Activated CD4-positive, CD25-positive, alpha-beta regulatory T cell treated with anti-CD3 and anti-CD28 coated beads, Interleukin-2, amount 50 U/mL, for 16 hours (primary cell): ENCODE results near the gene MMP12.

Source experiments
- DNase-seq: peaks from one replicate; pipeline ENCODE4 v3.0.0-alpha.2; 2020; ENCODE audit warnings: low read depth, low spot score

The MMP12 gene

DNA sequence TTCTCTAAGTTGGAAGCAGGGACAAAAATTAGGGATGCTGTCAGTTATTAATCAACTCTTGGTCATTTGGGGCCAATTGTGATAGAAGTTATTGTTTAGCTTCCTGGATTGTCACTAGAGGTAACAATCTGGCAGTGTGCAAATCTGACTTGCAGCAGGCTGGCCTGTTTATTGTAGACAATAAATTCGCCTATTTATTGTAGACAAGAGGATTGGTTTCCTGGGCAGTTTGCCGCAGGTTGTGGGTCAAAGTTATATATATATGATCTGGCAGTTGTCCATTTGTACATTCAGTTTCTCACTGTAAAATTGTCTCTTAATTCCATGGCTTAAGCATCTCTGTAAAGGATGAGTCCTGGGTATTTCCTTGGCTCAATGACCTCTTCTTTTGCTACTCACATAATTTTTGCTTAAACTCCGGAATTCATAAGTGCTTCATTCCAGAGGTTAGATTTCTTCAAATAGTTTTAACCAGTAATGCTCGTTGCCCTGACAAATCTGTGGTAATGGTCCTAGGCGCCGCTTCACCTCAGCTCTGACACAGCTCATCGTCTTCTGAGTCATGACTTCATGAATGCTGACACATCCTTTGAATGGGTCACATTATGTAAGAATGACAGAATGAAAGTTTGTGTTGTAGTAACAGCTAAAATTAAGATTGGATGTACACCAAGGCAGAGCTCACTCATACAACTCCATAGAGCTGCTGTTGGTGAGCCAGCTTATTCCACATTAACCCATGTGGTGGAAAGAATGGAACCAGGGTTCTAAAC is 23.6 kb downstream of the MMP12 start:
- no peak for DNase-seq

DNA sequence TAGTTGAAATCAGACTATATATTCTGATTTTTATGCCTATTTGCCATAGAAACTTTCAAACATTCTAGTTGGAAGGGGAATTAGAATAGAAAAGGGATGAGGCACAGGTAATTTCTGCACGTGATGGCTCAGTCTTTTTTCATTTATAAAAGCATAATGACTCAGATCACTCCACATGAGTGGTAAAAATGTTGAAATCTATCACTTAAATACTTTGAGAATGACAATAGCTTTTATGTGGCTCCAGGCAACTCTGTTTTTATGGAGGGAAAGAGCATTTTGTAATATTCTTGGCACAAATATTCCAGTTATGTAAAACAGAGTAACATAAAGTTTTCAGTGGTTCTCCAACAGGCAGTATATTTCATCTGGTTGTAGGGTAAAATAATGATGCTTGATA is 25.5 kb downstream of the MMP12 start:
- DNase-seq: no peak

- no peak for DNase-seq
Measured at GRCh38 chr11:102846292-102846691, 28.5 kb downstream of the MMP12 start.

DNA sequence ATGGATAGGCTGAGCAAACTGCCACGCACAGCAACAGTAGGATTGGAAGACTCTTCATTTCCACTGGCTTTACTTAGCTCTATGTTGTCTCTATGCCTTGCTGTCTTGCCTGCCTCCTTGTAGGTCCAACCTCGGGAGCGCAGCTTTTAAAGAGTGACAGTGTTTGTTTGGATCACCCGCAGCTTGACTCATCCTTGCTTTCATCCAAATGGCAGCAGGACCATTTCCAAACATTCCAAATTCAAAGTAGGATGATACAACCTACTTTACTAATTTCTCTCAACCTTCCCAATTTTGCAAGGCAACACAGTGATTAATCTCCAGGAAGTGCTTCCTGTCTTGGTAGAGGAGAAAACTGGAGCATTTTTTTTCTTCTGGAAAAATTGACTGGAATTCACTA is 31.3 kb downstream of the MMP12 start, which contains the start of gene MMP3:
Gene MMP3 (minus strand): TSS at position 121 of the 400 bp plus-strand sequence. CDS start 63 bp downstream, at position 58.
- DNase-seq: no peak

DNA sequence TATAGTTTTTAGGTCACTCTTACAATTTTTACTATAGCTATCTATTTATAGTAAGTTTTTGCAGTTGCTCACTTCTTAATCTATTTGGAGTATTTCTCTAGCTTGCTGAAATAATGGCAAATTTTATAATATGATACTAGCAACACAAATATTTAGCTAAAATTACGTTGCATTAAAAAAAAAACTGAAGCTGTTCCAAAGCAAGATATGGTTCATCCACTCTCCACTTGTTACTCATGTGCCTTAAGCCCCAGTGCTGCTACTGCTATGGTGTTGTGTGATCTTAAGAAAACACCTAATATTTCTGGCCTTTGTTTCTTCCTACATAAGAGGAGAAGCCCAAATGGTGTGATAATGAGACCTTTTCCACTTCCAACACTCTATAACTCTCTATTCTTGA is 31.9 kb downstream of the MMP12 start:
- DNase-seq: no peak

- no peak for DNase-seq
Measured at GRCh38 chr11:102840018-102840417, 34.8 kb downstream of the MMP12 start.

GRCh38 chr11:102837646-102838045 is 37.1 kb downstream of the MMP12 start:
- DNase-seq: no peak

GRCh38 chr11:102837156-102837555 is 37.6 kb downstream of the MMP12 start:
- no peak for DNase-seq

DNA sequence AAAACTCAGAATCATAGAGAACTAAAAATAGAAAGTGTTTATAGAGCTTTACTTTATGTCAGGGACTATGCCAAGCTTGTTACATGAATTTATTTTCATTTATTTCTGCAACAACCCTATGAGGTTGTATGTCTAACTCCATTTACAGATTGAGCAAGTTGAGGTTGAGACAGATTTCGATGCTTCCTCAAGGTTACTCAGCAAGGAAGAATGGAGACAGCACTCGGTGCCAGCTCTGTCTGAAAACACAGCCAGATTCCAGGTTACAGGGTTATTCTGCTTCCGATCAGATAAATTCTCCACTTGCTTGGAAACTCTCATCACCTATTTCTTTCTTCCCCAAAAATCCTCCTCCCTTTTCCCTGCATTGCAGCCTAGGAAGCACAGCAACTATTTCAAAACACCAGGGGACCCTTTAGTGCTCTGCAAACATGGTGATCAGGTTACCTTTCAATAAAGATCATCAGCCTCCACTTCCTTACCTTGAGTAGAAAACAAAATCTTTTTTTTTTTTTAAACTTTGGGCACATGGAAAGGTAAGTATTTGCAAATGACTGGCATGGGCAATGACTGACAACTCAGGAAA is 38.4 kb downstream of the MMP12 start:
- DNase-seq: no peak

DNA sequence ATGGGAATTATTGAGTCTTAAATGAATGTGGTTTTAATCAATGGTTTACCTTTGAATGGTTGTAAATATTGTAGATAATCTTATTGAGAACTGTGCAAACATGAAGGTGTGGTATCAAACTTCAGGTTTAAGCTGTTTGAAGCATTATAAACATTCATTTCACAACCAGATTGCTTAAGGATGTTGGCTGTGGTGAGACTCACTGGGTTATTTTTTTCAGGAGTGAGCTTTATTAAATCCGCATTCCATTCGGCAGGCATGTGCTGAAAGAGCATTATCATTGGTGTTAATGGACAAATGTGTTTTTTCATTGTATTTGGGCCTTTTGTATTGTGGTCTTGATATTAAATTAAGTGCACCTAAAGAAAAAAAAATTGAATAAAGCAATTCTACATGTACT is 41.1 kb downstream of the MMP12 start:
- DNase-seq: no peak

- no peak for DNase-seq
Measured at GRCh38 chr11:102832612-102833011, 42.2 kb downstream of the MMP12 start.

DNA sequence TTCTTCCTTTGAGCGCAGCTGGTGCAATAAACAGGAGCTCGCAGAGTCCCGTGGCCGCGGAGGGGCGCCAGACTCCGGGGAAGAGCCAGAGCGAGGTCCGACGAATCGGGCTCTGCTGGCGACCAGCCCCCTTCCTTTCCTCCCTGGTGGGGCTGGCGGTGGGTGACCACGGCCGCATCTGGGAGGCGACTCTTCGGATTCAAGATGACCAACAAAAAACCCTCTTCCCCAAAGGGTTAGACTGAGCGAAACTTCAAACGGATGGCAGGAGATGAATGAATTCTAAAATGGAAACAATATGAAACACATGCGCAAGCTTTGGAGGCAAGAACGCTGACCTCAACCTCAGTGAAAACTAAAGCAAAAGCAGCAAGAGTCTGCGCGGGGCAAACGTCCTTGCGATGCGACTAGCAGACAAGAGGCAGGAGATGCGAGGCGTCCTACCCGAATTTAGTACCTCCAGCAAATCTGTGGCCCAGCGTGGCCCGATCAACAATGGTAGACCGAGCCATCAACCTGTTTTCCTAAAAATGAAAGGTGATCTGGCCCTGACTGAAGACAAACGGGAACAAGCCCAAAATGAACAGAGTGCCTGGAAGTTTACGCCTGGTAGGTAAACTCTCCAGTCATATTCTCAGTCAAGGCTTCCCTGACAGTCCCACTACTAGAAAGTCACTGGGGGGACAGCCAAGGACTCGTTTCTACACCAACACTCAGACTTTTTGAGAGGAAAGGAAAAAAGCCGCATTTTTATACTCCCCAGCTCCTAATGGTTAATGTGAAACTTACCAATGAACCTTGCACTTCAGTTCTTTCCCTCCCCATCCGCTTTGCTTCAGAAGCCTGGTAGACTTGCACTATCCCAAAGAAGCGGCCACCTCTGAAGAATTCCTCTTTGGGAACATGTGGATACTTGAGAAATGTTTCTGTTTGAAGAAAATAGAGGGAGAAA is 43.0 kb downstream of the MMP12 start:
- no peak for DNase-seq

DNA sequence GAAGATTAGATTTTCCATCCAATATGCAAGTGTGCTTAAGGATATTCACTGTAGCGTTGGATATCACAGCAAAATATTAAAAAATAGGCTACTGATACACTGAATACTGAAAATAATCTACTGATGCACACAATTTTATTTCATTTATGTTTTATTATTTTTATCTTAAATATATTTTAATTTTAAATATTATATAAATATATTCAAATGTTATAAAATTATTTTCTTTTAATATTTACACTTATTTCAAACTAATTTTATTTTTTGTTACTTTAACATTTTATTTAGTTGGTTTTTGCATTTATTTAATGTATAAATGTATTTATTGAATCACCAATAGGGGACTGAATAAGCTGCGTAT is 43.7 kb downstream of the MMP12 start:
- no peak for DNase-seq

DNA sequence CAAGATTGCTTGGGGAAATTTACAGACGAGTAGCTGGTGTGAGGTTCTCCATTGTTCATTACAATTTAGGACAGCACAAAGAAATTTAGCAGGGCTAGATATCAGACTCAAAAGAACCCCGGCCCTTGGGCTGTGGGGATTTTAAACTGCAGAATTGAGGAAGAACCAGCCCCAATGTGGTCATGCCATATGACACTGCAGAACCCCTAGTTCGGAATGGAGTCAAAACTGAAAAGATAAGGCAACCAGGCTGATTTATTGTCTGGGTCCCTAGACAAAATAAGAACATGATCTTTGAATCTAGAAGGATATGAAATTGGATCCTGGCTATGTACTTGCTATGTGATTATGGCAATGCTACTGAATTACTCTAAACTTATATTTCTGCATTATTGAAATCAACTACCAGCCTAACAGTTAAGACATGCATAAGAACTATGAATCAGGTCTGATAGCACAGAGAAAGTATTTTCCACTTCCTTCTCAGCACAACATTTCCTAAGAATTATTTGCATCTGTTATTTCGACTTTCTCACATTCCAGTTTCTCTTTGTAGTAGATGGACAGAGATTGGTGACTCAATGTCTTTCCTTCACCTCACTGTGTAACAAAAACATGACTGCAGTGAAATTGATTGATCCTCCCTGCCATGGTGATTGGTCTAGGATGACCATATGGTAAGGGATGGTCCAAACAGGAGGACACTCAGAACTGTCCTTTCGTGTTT is 44.6 kb downstream of the MMP12 start:
- DNase-seq: no peak

DNA sequence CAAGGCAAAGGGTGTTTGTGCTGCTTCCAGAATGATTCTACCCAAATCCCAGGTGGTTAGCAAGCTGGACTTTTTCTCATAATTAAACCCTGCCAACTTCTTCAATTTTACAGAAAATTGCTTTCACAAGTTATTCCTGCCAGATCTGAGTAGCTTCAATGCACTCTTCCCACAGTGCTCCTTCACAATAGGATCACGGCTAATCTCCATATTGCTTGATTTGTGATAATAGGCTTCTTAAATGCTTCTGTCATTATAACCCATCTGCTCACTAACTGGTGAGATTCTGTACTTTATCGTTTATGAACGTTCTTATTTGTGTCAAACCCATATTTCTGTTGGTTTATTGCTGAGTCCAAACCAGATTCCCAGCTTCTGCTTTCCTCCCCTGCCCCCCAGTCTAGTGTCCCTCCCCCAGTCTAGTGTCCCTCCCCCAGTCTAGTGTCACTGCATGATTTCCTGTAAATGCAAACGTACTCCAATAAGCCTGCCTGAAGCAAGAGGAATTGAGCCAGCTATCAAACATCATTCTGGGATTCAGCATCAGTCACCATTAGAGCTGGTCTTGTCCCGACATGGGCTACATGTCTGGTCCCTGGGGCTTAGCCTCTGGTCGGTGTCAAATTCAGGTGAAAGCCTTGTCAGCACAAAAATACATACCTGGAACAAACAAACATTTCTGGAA is 45.3 kb downstream of the MMP12 start:
- DNase-seq: no peak

DNA sequence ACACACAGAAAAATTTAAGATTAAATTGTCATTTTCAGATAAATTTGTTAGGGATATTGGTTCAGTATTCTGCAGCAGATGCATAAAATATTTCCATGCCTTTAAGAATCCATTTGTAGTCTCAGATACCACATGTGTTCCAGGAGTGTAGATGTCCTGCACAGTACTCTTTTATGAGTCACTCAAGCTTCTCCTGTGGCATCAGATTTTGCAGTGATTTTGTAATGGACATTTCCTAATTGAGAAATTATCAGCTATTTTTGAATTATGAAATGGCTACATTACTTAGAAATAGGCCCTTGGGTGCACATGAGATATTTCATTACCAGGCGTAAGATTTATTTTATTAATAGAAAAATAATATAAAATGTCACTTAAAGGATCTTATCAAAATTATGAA is 50.2 kb downstream of the MMP12 start:
- no peak for DNase-seq

GRCh38 chr11:102819491-102819890 is 55.3 kb downstream of the MMP12 start:
- DNase-seq: no peak

DNA sequence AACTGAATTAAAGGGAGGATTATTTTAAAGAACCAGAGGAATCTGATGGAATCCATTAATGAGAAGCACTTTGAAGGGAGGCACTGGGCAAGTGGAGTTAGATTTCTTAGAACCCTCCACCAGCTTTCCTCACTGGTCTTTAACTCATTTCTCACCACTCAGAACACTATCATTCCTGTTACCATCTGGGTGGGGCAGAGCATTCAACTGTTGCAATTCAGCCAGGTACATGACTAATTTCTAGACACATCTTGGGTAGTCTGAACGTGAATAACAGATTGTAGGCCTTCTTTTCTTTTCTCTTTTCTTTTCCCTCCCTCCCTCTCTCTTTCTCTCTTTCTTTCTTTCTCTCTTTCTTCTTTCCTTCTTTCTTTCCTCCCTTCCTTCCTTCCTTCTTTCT is 61.3 kb downstream of the MMP12 start:
- no peak for DNase-seq
